Body of pancreas (tissue), 4 donors: Measurements from ENCODE around the gene ASMTL.
"Not testable (repeated sequence)": the region's sequence is repeated elsewhere in the genome, so short reads cannot be mapped to it uniquely, and the experiment has no call there.

Experiments
- CTCF ChIP-seq, 7 experiments: fragments of 450-650 bp in 4 of 7; fragments of 200-600 bp in 3 of 7; sonication (generic) in 3 of 7; IDR thresholded peaks; one replicate each; pipeline ENCODE4 v1.5.1; 2016 to 2019; ENCODE audit warnings: antibody characterized with exemption in 7 of 7
- POLR2A ChIP-seq, 3 donors: fragments of 450-650 bp; IDR thresholded peaks; one replicate each; pipeline ENCODE4 v1.6.1; 2016; ENCODE audit warnings: antibody characterized with exemption in 3 of 3, mild to moderate bottlenecking in 2 of 3

- not testable (repeated sequence) for TF ChIP-seq POLR2A, CTCF (IDR thresholded peaks at IDR 0.05)
Observed at GRCh38 chrX:1490723-1491122, 38.0 kb upstream of the ASMTL start.
